ENCODE measurements around the gene PHF1.
"Not testable (repeated sequence)": the region's sequence is repeated elsewhere in the genome, so short reads cannot be mapped to it uniquely, and the experiment has no call there.

PHF1 gene

DNA sequence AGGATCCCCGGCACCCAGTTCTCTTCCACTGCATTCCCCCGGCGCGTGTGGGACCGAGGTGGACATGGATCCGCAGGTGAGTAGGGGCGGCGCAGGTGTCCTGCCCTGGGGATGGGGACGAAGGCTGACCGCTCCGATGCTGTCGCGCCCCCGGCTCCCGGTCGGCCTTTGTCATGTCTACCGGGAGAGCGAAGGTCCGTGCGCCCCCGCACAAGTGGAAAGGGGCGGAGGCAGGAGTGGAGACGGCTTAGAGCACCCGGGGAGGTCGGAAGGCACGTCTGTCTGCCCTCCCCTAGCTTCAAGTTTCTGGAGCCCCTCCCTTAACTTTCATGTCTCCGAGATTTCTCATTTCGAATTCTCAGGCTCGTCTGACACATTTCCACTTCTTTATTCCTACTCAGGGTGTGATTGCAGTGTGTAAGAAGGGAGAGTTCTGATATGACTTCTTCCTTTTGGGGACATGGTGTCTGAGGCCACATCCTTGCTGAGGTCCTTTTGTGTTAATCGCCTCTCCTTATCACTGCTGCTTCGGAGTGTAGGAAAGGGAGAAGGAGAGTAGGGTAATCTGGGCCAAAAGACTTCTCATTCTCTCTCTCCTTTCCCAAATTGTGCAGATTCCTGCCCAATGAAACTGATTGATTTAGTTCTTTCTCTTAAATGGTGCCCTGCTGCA is 18.8 kb upstream of the PHF1 start:
- DNase-seq (ENCODE audit: low read depth), result no peak

DNA sequence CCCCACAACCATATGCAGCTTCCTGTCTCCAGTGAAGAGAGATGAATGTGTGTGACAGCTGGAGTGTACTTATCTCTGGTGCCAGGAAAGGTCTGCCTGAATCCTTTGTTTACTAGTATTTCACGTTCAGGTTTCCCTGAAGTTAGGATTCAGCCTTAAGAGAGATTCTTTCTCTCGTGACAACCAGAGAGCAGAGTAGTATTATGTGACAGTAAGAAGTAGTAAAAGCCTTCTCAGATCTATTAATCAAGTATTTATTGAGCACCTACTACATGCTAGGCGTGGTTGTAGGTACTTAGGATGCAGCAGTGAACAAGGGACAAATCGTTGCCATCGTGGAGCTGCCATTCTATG is 18.2 kb upstream of the PHF1 start:
- no peak for DNase-seq (ENCODE audit: low read depth)

DNA sequence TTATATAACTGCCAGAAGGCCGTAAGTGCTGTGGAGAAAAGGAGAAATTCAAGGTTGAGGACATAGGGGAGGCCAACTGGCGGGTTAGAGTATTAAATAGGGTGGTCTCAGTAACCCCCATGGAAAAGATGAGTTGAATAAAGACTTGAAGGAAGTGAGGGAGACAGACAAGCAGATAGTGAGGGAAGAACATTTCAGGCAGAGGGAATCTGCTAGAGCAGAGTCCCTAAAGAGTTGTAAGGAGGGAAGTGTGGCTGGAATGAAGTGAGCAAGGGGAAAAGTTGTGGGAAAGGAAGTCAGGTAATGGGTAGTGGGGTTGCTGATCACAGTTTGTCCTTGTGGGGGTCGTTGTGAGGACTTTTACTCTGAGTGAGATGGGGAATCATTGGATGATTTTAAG is 17.8 kb upstream of the PHF1 start:
- no peak for DNase-seq (ENCODE audit: low read depth)

DNA sequence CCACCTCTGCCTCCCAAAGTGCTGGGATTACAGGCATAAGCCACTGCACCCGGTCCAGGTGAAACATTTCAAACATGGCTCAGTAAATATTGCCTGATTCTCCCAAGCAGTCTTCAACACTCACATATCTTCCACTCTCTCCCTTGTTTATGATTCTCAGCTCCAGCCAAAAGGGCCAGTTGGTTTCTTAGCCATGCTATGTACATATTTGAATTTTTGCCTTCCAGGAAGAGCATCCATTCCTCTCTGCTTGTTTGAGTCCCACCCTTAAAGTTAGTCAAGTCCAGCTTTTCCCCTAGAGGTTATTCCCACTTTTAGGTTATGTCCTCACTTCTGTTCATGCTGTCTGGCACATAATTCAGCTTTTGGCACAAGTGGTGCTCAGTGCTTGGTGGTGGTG is 13.3 kb upstream of the PHF1 start:
- DNase-seq (ENCODE audit: low read depth), result no peak

DNA sequence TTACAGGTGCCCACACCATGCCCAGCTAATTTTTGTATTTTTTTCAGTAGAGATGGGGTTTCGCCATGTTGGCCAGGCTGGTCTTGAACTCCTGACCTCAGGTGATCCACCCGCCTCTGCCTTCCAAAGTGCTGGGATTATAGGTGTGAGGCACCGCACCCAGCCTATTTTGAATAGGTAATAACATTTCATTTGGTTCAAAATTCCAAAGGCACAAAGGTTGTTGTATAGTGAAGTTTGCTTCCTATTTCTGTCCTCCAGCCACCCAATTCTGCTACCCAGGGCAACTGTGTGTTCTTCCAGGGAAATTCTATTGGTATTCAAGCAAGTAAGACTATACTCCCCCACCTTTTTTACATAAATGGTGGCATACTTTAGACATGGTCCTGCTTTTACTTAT is 12.2 kb upstream of the PHF1 start:
- not testable (repeated sequence) for DNase-seq (ENCODE audit: low read depth)

DNA sequence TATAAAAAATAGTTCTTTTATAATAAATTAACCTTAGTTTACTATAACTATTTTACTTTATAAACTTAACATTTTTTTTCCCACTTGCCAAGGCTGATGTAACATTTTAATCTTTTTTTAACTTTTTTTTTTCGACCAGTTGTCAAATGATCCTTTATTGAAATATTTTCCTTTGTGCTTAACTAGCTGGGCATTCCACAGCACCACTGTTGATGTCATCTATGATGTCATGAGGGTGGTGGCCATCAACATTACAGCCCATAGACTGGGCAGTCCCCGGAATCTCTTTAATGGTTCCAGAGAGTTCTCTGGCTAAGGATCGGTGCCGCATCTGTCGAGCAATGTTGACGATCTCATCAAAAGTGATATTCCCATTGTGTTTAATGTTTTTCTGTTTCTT is 10.9 kb upstream of the PHF1 start:
- not testable (repeated sequence) for DNase-seq (ENCODE audit: low read depth)

DNA sequence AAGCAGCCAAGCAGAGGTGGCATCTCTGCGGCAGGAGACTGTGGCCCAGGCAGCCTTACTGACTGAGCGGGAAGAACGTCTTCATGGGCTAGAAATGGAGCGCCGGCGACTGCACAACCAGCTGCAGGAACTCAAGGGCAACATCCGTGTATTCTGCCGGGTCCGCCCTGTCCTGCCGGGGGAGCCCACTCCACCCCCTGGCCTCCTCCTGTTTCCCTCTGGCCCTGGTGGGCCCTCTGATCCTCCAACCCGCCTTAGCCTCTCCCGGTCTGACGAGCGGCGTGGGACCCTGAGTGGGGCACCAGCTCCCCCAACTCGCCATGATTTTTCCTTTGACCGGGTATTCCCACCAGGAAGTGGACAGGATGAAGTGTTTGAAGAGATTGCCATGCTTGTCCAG is 5.9 kb upstream of the PHF1 start:
- DNase-seq (ENCODE audit: low read depth), result no peak

DNA sequence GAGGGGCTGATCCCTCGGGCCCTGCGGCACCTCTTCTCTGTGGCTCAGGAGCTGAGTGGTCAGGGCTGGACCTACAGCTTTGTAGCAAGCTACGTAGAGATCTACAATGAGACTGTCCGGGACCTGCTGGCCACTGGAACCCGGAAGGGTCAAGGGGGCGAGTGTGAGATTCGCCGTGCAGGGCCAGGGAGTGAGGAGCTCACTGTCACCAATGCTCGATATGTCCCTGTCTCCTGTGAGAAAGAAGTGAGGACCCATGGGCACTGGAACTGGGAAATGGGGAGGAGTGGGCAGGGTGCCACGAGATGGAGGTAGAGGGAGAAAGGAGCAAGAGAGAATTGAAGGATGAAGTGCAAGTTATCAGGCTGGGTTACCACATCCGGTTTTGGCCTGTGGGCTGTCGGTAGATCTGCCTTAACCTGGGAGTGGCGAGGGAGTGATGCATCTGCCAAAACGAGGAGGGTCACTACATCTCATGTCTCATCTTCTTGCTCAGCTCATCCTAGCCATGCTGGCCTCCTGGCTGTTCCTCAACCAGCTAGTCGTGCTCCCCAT is 5.4 kb upstream of the PHF1 start:
- no peak for DNase-seq (ENCODE audit: low read depth)

DNA sequence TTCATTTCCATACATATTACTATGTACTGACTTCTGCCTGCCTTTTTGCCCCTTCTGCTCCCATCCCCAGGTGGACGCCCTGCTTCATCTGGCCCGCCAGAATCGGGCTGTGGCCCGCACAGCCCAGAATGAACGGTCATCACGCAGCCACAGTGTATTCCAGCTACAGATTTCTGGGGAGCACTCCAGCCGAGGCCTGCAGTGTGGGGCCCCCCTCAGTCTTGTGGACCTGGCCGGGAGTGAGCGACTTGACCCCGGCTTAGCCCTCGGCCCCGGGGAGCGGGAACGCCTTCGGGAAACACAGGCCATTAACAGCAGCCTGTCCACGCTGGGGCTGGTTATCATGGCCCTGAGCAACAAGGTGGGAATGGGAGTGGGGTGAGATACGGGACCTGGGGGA is 4.7 kb upstream of the PHF1 start:
- DNase-seq (ENCODE audit: low read depth), result no peak

DNA sequence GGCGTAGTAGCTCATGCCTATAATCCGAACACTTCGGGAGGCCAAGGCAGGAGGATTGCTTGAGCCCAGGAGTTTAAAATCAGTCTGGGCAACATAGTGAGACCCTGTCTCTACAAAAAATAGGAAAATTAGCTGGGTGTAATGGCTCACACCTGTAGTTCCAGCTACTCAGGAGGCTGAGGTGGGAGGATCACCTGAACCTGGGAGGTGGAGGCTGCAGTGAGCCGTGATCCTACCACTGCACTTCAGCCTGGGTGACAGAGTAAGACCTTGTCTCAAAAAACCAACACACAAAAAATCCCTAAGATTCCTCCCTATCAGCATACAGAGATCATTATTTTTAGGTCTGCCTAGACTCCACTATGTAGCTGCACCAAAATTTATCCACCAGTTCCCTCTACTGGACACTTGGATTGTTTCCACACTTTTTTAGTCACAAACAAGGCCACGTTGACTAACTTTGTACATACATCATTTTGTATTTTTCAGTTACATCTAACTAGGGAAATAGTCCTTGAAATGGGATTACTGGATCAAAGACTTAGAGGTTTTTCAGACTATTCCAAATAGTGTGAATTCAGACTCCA is 3.6 kb upstream of the PHF1 start:
- DNase-seq (ENCODE audit: low read depth), result no peak

DNA sequence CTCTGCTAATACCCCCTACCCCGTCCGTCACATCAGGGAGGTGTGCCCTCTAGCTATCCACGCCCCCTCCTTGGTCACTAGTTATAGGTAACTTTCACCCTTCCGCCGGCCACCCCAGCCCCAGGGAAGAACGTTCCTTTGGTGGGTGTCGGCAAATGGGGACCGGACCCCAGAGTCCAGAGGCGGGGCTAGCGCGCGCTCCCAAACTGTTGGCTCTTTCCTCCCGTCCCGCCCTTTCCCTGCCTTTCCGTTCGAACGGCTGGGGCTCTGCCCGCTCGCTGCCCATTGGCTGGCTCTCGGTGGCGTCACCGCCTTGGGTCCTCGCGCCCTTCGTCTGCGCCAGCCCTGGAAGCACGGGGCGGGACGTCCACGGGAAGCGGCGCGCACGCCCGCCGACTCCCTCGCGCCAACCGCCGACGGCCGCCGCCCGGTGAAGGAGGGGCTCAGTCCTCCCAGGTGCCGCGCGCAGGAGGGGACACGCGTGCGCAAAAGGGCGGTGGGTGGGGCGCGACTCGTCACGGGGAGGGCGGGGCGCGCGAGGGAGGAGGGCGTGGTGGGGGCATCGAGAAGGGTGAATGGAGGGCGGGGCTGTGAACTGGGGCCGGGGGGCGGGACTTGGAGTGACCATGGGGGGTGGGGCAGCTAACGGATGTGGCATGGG is 634 bp upstream of the PHF1 start:
- DNase-seq (ENCODE audit: low read depth), result peak; percentile 93

DNA sequence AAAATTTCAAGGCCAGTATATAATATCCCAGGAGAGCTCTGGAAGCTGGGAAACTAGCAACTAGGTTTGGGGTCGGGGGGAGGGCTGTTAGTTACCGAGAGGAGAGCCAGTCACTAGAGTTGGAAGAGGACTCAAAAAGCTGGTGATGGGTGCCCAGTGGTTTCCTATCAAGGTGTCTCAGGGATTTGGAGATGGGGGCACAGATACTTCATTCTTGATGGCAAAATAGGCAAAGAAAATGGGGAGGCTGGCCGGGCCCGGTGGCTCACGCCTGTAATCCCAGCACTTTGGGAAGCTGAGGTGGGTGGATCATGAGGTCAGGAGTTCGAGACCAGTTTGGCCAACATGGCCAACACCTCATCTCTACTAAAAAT is 805 bp downstream of the PHF1 start:
- DNase-seq (ENCODE audit: low read depth), result no peak

DNA sequence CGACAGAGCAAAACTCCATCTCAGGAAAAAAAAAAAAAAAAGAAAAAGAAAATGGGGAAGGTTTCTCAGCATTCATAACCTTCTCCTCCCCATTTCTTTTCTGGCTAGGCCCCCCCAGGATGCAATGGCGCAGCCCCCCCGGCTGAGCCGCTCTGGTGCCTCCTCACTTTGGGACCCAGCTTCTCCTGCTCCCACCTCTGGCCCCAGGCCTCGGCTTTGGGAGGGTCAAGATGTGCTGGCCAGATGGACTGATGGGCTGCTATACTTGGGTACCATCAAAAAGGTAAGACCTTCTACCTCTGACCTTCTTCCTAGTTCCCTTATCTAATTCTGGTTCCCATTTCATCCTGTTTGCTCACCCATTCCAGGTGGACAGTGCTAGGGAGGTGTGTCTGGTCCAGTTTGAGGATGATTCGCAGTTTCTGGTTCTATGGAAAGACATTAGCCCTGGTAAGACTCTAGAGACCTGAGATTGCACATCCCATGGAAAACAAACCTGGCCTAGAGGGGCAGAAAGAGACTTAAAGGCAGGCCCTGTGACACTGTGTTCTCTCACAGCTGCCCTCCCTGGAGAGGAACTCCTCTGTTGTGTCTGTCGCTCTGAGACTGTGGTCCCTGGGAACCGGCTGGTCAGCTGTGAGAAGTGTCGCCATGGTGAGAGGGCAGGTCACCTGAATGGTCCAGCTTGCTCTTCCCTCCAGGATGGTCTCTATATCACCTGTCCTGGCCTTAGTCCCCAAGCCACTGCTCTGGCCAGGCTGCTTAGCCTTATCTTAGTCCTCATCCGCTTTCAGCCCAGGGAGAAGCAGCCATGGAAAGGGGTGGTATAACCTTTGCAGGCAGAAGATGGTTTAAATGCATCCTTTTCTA is 1.6 kb downstream of the PHF1 start:
- DNase-seq (ENCODE audit: low read depth), result no peak

DNA sequence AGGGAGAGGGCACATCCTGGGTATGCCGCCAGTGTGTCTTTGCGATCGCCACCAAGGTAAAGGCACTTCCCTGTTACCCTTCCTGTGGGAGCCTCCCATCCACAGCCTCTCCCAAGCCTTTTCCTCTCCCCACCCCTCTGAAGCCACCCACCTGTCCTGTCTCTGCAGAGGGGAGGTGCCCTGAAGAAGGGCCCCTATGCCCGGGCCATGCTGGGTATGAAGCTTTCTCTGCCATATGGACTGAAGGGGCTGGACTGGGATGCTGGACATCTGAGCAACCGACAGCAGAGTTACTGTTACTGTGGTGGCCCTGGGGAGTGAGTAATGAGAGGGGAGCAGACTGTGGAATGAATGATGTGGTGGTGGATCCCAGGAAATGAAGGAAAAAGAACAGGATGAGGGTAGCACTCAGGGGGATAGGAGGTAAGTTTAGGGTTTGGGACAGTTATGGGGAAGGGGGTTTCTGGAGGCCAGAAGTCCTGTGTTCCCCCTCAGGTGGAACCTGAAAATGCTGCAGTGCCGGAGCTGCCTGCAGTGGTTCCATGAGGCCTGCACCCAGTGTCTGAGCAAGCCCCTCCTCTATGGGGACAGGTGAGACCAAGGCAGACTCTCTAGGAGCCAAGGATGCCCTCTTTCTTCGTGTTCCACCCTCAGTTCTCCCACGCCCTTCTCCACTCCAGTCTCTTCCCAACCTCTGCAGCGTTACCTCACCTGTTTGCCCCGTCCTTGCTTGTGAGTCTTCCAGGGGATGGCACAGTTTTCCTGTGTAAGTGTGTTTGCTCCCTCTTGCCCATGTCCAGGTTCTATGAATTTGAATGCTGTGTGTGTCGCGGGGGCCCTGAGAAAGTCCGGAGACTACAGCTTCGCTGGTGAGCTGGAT is 2.7 kb downstream of the PHF1 start:
- DNase-seq (ENCODE audit: low read depth), result no peak

DNA sequence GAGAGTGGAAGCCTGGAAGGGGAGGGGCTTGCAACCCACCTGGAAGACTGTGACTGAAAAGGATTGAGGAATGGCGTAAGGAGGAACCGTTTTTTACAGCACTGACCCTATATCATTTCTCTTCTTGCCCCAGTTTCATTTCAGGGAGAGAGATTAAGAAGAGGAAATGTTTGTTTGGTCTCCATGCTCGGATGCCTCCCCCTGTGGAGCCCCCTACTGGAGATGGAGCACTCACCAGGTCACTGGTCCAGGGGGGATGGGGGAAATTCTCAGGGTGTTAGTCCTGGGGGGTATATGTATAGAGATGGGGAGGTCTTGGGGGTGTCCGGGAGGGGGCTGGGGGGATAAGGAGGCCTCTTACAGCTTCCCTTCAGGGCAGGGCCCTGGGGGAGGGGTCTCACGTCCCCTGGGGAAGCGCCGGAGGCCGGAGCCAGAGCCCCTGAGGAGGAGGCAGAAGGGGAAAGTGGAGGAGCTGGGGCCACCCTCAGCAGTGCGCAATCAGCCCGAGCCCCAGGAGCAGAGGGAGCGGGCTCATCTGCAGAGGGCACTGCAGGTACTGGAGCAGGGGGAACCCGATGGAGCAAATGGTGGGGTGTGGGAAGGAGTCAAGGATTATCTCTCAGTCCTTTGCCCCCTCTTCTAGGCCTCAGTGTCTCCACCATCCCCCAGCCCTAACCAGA is 3.9 kb downstream of the PHF1 start:
- no peak for DNase-seq (ENCODE audit: low read depth)

DNA sequence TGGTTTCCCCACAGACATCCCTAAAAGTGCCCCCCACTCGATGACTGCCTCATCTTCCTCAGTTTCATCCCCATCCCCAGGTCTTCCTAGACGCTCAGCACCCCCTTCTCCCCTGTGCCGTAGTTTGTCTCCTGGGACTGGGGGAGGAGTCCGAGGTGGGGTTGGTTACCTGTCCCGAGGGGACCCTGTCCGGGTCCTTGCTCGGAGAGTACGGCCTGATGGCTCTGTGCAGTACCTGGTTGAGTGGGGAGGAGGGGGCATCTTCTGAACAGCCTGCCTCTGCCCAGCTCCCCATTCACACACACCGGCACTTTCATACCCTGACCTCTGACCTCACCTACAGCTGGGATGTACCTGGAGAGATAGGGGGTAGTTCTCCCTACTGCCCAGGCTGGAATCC is 5.0 kb downstream of the PHF1 start:
- no peak for DNase-seq (ENCODE audit: low read depth)

DNA sequence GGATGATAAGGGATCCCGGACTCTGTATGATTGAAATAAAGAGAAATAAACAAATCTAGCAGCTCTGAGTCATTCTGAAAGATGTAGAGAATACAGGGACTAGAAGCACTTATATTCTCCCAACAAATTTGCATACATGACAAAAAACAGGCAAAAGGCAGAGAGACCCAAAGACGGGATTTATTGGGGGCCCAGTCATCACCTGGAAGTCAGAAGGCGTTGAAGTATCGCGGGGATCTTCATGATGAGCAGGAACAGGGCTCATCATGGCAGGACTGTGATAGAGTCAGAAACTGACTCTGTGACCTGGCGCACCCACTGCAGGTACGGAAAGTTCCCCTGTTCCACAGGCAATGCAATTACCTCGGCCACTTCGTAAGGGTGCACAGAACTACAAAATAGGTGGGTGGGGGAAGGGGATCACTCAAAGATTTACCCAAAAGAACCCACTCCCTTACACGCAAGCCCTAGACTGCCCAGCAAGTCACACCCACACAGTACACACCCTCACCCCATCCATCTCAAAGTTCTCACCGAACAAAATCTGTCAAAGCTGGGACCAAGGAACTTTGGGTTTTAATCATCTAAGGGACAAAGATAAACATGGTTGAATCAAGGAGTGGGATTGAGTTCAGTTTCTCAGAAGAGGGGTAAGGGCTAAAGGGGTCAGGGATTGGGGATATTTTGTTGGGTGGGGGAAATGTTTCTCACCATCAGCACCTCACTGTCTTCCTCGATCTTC is 5.7 kb downstream of the PHF1 start:
- no peak for DNase-seq (ENCODE audit: low read depth)

DNA sequence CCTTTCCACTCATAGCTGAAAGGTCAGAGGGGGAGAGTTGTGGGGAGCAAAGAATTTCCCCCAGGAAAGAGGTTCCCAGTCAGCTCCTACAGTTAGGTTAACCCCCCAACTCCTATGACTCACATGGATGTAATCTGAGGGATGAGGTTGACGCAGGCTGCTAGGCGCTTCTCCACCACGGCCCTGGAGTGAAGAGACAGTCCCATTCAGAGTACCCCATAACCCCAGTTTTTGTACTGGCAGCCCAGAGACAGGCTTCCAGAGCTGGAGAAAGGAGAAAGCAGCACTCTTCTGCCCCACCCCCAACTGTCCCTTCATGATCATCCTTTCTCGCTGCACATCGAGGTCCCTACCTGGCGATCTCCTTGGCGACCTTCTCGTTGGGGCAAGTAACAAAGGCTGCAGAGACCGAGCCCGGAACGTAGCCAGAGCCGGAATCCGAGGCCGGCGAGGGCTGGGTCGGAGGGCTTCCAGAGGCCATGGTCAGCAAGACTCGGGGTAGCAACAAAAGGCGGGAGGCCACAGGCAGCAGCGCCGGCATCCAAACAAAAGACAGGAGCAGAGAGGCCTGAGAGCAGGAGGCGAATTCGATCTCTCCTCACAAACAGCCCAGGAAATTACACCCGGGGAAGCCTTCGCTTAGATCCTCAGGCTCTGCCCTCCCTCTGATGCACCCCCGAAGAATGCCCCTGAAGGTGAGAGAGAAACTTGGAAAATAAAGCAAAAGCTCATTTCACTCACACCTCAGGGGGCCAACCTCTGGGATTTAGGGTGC is 6.5 kb downstream of the PHF1 start:
- DNase-seq (ENCODE audit: low read depth), result peak; percentile 85

DNA sequence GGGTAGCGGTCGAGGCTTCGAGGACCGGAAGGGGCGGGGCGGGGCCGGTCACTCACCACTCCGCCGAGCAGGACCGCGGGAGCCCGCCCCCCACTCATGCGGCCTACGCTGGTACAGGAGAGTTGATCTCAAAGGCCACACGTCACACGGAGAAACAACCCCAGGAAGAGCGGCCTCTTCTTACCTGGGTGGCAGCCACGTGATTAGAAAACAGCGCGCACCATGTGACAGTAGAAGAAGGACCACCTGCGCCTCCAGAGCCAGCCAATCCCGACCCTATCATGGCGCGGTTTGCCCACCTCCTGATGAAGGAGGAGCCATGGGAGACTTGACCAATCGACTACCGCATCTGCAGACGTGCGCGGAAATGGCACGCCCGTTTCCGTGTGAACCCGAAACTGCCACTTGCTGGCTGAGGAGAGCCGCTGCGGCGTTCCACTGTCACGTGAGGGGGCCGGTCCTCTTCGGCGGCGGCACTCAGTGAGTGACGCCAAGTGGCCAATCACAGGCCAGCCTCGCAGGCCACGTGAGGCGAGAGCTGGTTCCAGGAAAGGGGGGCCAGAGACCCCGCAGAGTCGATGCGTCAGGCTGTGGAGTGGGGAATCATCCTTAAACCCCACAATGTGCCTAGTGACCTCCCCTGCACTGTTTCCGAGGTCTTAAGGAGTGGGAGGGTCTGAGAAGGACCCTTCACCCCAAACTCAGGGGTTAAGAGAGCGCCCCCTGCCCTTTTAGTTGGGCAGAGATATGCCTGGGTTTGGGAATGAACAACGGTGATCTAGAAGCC is 7.3 kb downstream of the PHF1 start, which contains the start of gene CUTA:
Gene CUTA (minus strand): TSS at position 205 of the 787 bp plus-strand sequence. CDS start 107 bp downstream, at position 98.
- peak; percentile 99 for DNase-seq (ENCODE audit: low read depth)
